ENCODE data around the gene OR8G1.

DNA sequence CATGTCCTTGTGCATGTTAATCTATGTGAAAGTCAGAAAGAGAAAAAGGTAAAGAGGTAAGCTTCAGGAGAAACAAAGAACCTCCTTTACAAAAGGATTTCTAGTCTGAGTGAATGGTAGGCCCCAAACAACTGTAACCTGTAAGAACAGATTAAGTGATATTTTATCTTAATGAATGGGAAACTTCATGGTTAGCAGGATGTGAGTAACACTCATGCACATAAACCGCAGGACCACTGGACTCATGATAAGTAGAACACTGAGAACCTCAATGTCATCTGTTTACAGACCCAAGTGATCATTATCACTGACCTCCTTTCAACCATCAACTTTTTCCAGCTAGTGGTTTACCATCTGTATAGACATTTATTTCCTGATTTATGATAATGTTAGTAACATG, 35.2 kb downstream of the OR8G1 start:
- TF ChIP-seq POU5F1 (IDR thresholded peaks at IDR 0.05; ENCODE audit: low read depth, low read length) (no peak), POLR2AphosphoS5 (IDR thresholded peaks at IDR 0.05; ENCODE audit: low read depth, low read length) (no peak), BRCA1 (IDR thresholded peaks at IDR 0.05; ENCODE audit: low read depth, low read length) (no peak), POLR2A (IDR thresholded peaks at IDR 0.05; ENCODE audit: control extremely low read depth in 1 of 2, low read depth in 2 of 2, low read length in 2 of 2) (no peak)

All from H1 (cell line).